Upper lobe of left lung (tissue), 6 donors: ENCODE results near the gene ANKRD61. TPM values are rescaled to one million over a fixed set of nuclear protein-coding genes. Genes with fewer than 3 reads are reported as not detected.
"Not testable (repeated sequence)": the region's sequence is repeated elsewhere in the genome, so short reads cannot be mapped to it uniquely, and the experiment has no call there.

ENCODE experiments used
- ATAC-seq, 2 donors: fragments of 200-7000 bp; cut with Tn5 transposase; one replicate each; pipeline ENCODE4 v1.9.1; 2022; ENCODE audit warnings: mild to moderate bottlenecking in 2 of 2, moderate library complexity in 2 of 2; ENCODE audit not compliant: low FRiP score in 2 of 2
- DNase-seq, 2 donors: peaks; one replicate each; pipeline ENCODE4 v3.0.0-alpha.2; 2019 to 2020
- H3K27ac ChIP-seq, 4 donors: fragments of 200-600 bp; sonication (generic); one replicate each; pipeline ENCODE4 v1.5.1; 2016 to 2019
- H3K27me3 ChIP-seq, 4 donors: fragments of 200-600 bp; sonication (generic); one replicate each; pipeline ENCODE4 v1.5.1; 2017 to 2019
- H3K36me3 ChIP-seq, 4 donors: fragments of 200-600 bp; sonication (generic); one replicate each; pipeline ENCODE4 v1.5.1; 2016 to 2019
- H3K4me1 ChIP-seq, 4 donors: fragments of 200-600 bp; sonication (generic); one replicate each; pipeline ENCODE4 v1.5.1; 2018 to 2019
- H3K4me3 ChIP-seq, 4 donors: fragments of 200-600 bp; sonication (generic); one replicate each; pipeline ENCODE4 v1.5.1; 2017 to 2019; ENCODE audit warnings: mild to moderate bottlenecking in 2 of 4, moderate library complexity in 1 of 4
- H3K9me3 ChIP-seq, 4 donors: fragments of 200-600 bp; sonication (generic); one replicate each; pipeline ENCODE4 v1.5.1; 2018 to 2019
- EP300 ChIP-seq, 4 donors: sonication (generic); formaldehyde crosslinking; IDR thresholded peaks; one replicate each; pipeline ENCODE4 v1.5.1; 2017; ENCODE audit warnings: antibody characterized with exemption in 4 of 4, control low read depth in 2 of 4
- POLR2A ChIP-seq, 4 donors: fragments of 450-650 bp; IDR thresholded peaks; one replicate each; pipeline ENCODE4 v1.5.1; 2016 to 2017; ENCODE audit warnings: antibody characterized with exemption in 4 of 4, mild to moderate bottlenecking in 2 of 4
- POLR2AphosphoS5 ChIP-seq, 2 donors: sonication (generic); formaldehyde crosslinking; IDR thresholded peaks; one replicate each; pipeline ENCODE4 v1.5.1; 2017; ENCODE audit warnings: antibody characterized with exemption in 2 of 2
- WGBS, 2 donors: methylation state at CpG; one replicate each; pipeline ENCODE4 v1.1.5; 2017 to 2018; 5-methylcytosine and 5-hydroxymethylcytosine counted together
- small RNA-seq, 4 donors: library from RNA; depleted of rRNA; stranded (forward); fragments of <200 nt; gene quantifications; one replicate each; pipeline ENCODE3, GENCODE V24; 2016
- total RNA-seq, 6 donors: library from RNA; depleted of rRNA in 4 of 6; stranded (reverse); fragments of >200 nt in 4 of 6; gene quantifications; one replicate each; pipeline versions ENCODE4 v1.1.0 to v1.2.1, GENCODE V29; 2016 to 2021
- TF ChIP-seq, protein P1 (sequence below), 6 experiments: fragments of 450-650 bp in 4 of 6; fragments of 200-600 bp in 2 of 6; sonication (generic) in 2 of 6; IDR thresholded peaks; one replicate each; pipeline ENCODE4 v1.5.1; 2016 to 2019; ENCODE audit warnings: antibody characterized with exemption in 6 of 6
- donor health status: DM: no; HTN: no; CAD: no; lungs with moderate emphysema.
- donor health status: DM: no; HTN: yes; CAD: no; lungs with severe emphysema.

The ANKRD61 gene
- total RNA-seq, 6 donors from 2014 or later, result 0.46 TPM; not detected in 5

DNA sequence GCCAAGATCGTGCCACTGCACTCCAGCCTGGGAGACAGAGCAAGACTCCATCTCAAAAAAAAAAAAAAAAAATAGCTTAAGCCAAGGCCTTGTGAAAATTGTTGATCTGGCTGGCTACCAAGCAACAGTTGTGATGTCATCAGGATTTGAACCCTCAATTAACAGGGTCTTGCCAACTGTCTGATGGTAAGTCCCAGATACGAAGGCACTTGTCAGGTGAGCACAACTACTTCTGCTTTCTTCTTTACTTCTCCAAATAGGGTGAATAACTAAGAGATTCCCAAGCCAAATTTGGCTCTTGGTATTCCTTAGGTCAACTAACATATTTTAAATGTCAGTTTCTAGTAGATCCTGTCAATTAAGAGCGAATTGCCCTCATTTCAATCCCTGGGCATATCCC, 47.4 kb downstream of the ANKRD61 start:
- Histone ChIP-seq H3K27me3 (no peaks in the 10 kb centered on the region), H3K27ac (no peak overlapping the region), H3K36me3 (no peaks in the 10 kb centered on the region), H3K4me1 (peaks cover 0 to 15% (median 5%) of the 10 kb centered on the region in 4 donors), H3K4me3 (no peak overlapping the region), H3K9me3 (no peaks in the 10 kb centered on the region)
- TF ChIP-seq POLR2AphosphoS5 (IDR thresholded peaks at IDR 0.05) (no peak), POLR2A (IDR thresholded peaks at IDR 0.05) (no peak), EP300 (IDR thresholded peaks at IDR 0.05) (no peak)
- TF ChIP-seq, protein P1, sequence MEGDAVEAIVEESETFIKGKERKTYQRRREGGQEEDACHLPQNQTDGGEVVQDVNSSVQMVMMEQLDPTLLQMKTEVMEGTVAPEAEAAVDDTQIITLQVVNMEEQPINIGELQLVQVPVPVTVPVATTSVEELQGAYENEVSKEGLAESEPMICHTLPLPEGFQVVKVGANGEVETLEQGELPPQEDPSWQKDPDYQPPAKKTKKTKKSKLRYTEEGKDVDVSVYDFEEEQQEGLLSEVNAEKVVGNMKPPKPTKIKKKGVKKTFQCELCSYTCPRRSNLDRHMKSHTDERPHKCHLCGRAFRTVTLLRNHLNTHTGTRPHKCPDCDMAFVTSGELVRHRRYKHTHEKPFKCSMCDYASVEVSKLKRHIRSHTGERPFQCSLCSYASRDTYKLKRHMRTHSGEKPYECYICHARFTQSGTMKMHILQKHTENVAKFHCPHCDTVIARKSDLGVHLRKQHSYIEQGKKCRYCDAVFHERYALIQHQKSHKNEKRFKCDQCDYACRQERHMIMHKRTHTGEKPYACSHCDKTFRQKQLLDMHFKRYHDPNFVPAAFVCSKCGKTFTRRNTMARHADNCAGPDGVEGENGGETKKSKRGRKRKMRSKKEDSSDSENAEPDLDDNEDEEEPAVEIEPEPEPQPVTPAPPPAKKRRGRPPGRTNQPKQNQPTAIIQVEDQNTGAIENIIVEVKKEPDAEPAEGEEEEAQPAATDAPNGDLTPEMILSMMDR (IDR thresholded peaks at IDR 0.05), result no peak
- WGBS, 2 donors, result 73 to 88% methylated on average over 3 of the region's 3 CpGs
- DNase-seq (no peak), ATAC-seq (no peak)

DNA sequence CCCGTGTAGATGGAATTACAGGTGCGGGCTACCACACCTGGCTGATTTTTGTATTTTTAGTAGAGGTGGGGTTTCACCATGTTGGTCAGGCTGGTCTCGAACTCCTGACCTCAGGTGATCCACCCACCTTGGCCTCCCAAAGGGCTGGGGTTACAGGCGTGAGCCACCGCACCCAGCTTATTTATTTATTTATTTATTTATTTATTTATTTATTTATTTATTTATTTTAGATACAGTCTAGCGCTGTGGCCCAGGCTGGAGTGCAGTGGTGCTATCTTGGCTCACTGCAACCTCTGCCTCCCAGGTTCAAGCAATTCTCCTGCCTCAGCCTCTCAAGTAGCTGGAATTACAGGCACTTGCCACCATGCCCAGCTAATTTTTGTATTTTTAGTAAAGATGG, 51.9 kb downstream of the ANKRD61 start:
- not testable (repeated sequence) for H3K4me3 ChIP-seq, DNase-seq, H3K9me3 ChIP-seq, H3K27me3 ChIP-seq, ATAC-seq, H3K27ac ChIP-seq, H3K36me3 ChIP-seq
- peaks cover 0 to 15% (median 2%) of the 10 kb centered on the region in 4 donors for H3K4me1 ChIP-seq
- WGBS, 2 donors, result 96 to 98% methylated on average over 6 of the region's 6 CpGs

Small RNAs within 50 kb of the gene (small RNA-seq; reads per million reads assigned to genes)
- gene RF00019, result 0 reads per million in 4 donors
- 0 reads per million in 4 donors for gene RNU6-218P
- 0 to 0.65 (median 0.31) reads per million in 4 donors for gene SNORA80D

Other genes with a start within 250 kb of the ANKRD61 start
- 10 to 100 TPM; 27.0 to 58.7 (median 37.3) TPM for gene RNF216, start 249.7 kb upstream of the ANKRD61 start, total RNA-seq
- gene OCM, start 150.6 kb upstream of the ANKRD61 start, total RNA-seq, result not detected
- gene CCZ1, start 132.6 kb upstream of the ANKRD61 start, total RNA-seq, result 10 to 100 TPM; 21.3 to 68.2 (median 48.9) TPM
- 10 to 100 TPM in 2 of 6 donors, 1 to 10 TPM in 3, under 1 TPM in 1; 0.20 to 20.5 (median 4.4) TPM for gene RSPH10B, start 60.7 kb upstream of the ANKRD61 start, total RNA-seq
- gene PMS2, start 22.3 kb upstream of the ANKRD61 start, total RNA-seq, result 10 to 100 TPM in 3 of 6 donors, 1 to 10 TPM in 3; 5.1 to 15.7 (median 9.7) TPM
- gene AIMP2, start 22.1 kb upstream of the ANKRD61 start, total RNA-seq, result 10 to 100 TPM in 5 of 6 donors, 1 to 10 TPM in 1; 8.4 to 58.1 (median 25.3) TPM
- 100 to 1,000 TPM in 3 of 6 donors, 10 to 100 TPM in 3; 76.5 to 283 (median 123) TPM for gene EIF2AK1, start 27.8 kb downstream of the ANKRD61 start, total RNA-seq
- gene USP42, start 73.6 kb downstream of the ANKRD61 start, total RNA-seq, result 10 to 100 TPM in 3 of 6 donors, 1 to 10 TPM in 3; 8.3 to 19.9 (median 11.6) TPM
- 10 to 100 TPM; 24.2 to 76.5 (median 32.9) TPM for gene CYTH3, start 241.2 kb downstream of the ANKRD61 start, total RNA-seq